Muscle layer of duodenum (tissue), 2 donors: ENCODE data around the gene TRIM24.

ENCODE experiments used
- H3K27ac ChIP-seq: one replicate; pipeline ENCODE4 v1.7.0; 2013; ENCODE audit warnings: mild to moderate bottlenecking, low read length
- H3K27me3 ChIP-seq: one replicate; pipeline ENCODE4 v1.7.0; 2013; ENCODE audit warnings: low read depth, mild to moderate bottlenecking, control low read depth, low read length
- H3K36me3 ChIP-seq, 2 donors: one replicate each; pipeline ENCODE4 v1.7.0; 2013; ENCODE audit warnings: low read length in 2 of 2, control low read depth in 1 of 2, mild to moderate bottlenecking in 1 of 2; ENCODE audit not compliant: insufficient read depth in 2 of 2, control insufficient read depth in 1 of 2
- H3K4me1 ChIP-seq, 2 donors: one replicate each; pipeline ENCODE4 v1.7.0; 2013; ENCODE audit warnings: low read length in 2 of 2, mild to moderate bottlenecking in 2 of 2, control low read depth in 1 of 2, moderate library complexity in 1 of 2; ENCODE audit not compliant: insufficient read depth in 2 of 2, control insufficient read depth in 1 of 2
- H3K4me3 ChIP-seq, 2 donors: one replicate each; pipeline ENCODE4 v1.7.0; 2013; ENCODE audit warnings: low read length in 2 of 2, low read depth in 1 of 2, mild to moderate bottlenecking in 1 of 2
- H3K9me3 ChIP-seq, 2 donors: one replicate each; pipeline ENCODE4 v1.7.0; 2013; ENCODE audit warnings: low read length in 2 of 2, control low read depth in 1 of 2, mild to moderate bottlenecking in 1 of 2; ENCODE audit not compliant: control insufficient read depth in 1 of 2
- donor health status: healthy.

Gene TRIM24

GRCh38 chr7:138610671-138611170 is 150.7 kb downstream of the TRIM24 start:
- H3K9me3 ChIP-seq = no peaks in the 10 kb centered on the region
- H3K27ac ChIP-seq = no peak overlapping the region

GRCh38 chr7:138613630-138614029 is 153.6 kb downstream of the TRIM24 start:
- Histone ChIP-seq H3K27me3 (no peaks in the 10 kb centered on the region), H3K9me3 (no peaks in the 10 kb centered on the region), H3K36me3 (no peaks in the 10 kb centered on the region), H3K4me3 (no peak overlapping the region), H3K4me1 (no peaks in the 10 kb centered on the region), H3K27ac (no peak overlapping the region)

More at GRCh38 chr7:138610671-138611170, 150.7 kb downstream of the TRIM24 start:
- Histone ChIP-seq H3K36me3 (no peaks in the 10 kb centered on the region), H3K27me3 (no peaks in the 10 kb centered on the region), H3K4me1 (no peaks in the 10 kb centered on the region), H3K4me3 (no peak overlapping the region)

- no peaks in the 10 kb centered on the region for H3K4me1 ChIP-seq
- H3K27me3 ChIP-seq = no peaks in the 10 kb centered on the region
- H3K9me3 ChIP-seq = no peaks in the 10 kb centered on the region
- H3K27ac ChIP-seq = no peak overlapping the region
- H3K4me3 ChIP-seq = no peak overlapping the region
- no peaks in the 10 kb centered on the region for H3K36me3 ChIP-seq
These were observed 156.0 kb downstream of the TRIM24 start for GRCh38 chr7:138616085-138616484.

- no peak overlapping the region for H3K4me3 ChIP-seq
- no peak overlapping the region for H3K27ac ChIP-seq
- H3K36me3 ChIP-seq = no peaks in the 10 kb centered on the region
- no peaks in the 10 kb centered on the region for H3K9me3 ChIP-seq
- no peaks in the 10 kb centered on the region for H3K4me1 ChIP-seq
- no peaks in the 10 kb centered on the region for H3K27me3 ChIP-seq
These were observed 158.4 kb downstream of the TRIM24 start for GRCh38 chr7:138618506-138618905.

- Histone ChIP-seq H3K4me3 (no peak overlapping the region), H3K27me3 (no peaks in the 10 kb centered on the region), H3K36me3 (no peaks in the 10 kb centered on the region), H3K27ac (no peak overlapping the region), H3K4me1 (no peaks in the 10 kb centered on the region), H3K9me3 (no peaks in the 10 kb centered on the region)
These were observed 158.9 kb downstream of the TRIM24 start for GRCh38 chr7:138618933-138619332.

- no peaks in the 10 kb centered on the region for H3K36me3 ChIP-seq
- no peaks in the 10 kb centered on the region for H3K9me3 ChIP-seq
- H3K4me1 ChIP-seq = no peaks in the 10 kb centered on the region
These were observed 162.8 kb downstream of the TRIM24 start for GRCh38 chr7:138622841-138623240.

GRCh38 chr7:138625084-138625848 is 165.2 kb downstream of the TRIM24 start:
- no peaks in the 10 kb centered on the region for H3K36me3 ChIP-seq
- H3K27ac ChIP-seq = no peak overlapping the region
- peaks cover 3% of the 10 kb centered on the region for H3K27me3 ChIP-seq
- H3K4me1 ChIP-seq = no peaks in the 10 kb centered on the region
- no peak overlapping the region for H3K4me3 ChIP-seq
- no peaks in the 10 kb centered on the region for H3K9me3 ChIP-seq

More at GRCh38 chr7:138622841-138623240, 162.8 kb downstream of the TRIM24 start:
- peaks cover 3% of the 10 kb centered on the region for H3K27me3 ChIP-seq
- no peak overlapping the region for H3K27ac ChIP-seq
- H3K4me3 ChIP-seq = no peak overlapping the region

- Histone ChIP-seq H3K27ac (no peak overlapping the region), H3K4me1 (no peaks in the 10 kb centered on the region), H3K9me3 (no peaks in the 10 kb centered on the region), H3K4me3 (no peak overlapping the region), H3K27me3 (peaks cover 3% of the 10 kb centered on the region), H3K36me3 (no peaks in the 10 kb centered on the region)
These were observed 165.8 kb downstream of the TRIM24 start for GRCh38 chr7:138625849-138626230.

GRCh38 chr7:138626846-138627245 is 166.8 kb downstream of the TRIM24 start:
- Histone ChIP-seq H3K27ac (no peak overlapping the region), H3K4me3 (no peak overlapping the region), H3K9me3 (no peaks in the 10 kb centered on the region), H3K4me1 (no peaks in the 10 kb centered on the region), H3K27me3 (peaks cover 3% of the 10 kb centered on the region), H3K36me3 (no peaks in the 10 kb centered on the region)

GRCh38 chr7:138627361-138627760 is 167.3 kb downstream of the TRIM24 start:
- Histone ChIP-seq H3K27ac (no peak overlapping the region), H3K27me3 (peaks cover 3% of the 10 kb centered on the region), H3K4me1 (no peaks in the 10 kb centered on the region), H3K9me3 (no peaks in the 10 kb centered on the region), H3K4me3 (no peak overlapping the region), H3K36me3 (no peaks in the 10 kb centered on the region)

- Histone ChIP-seq H3K27me3 (peaks cover 3% of the 10 kb centered on the region), H3K9me3 (no peaks in the 10 kb centered on the region), H3K4me1 (no peaks in the 10 kb centered on the region), H3K36me3 (no peaks in the 10 kb centered on the region), H3K27ac (no peak overlapping the region), H3K4me3 (no peak overlapping the region)
These were observed 170.1 kb downstream of the TRIM24 start for GRCh38 chr7:138630059-138630610.
